GM04503 (cell line): ENCODE measurements around the gene GRIN1.

Experiments
- DNase-seq: peaks from one replicate; pipeline ENCODE4 v3.0.0-alpha.2; 2012; ENCODE audit warnings: low read depth

GRIN1 gene

DNA sequence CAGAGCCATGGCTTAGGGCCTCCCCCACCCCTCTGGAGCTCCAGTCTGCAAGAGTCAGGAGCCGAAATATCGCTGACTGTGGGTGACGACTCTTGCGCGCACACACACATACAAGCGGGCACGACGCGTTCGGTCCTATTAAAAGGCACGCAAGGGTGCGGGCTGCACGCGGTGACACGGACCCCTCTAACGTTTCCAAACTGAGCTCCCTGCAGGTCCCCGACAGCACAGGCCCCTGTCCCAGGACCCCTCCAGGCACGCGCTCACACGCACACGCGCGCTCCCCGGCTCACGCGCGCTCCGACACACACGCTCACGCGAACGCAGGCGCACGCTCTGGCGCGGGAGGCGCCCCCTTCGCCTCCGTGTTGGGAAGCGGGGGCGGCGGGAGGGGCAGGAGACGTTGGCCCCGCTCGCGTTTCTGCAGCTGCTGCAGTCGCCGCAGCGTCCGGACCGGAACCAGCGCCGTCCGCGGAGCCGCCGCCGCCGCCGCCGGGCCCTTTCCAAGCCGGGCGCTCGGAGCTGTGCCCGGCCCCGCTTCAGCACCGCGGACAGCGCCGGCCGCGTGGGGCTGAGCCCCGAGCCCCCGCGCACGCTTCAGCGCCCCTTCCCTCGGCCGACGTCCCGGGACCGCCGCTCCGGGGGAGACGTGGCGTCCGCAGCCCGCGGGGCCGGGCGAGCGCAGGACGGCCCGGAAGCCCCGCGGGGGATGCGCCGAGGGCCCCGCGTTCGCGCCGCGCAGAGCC lies at the start of gene GRIN1:
Gene GRIN1 (plus strand): TSS at position 433 of the 746 bp plus-strand sequence. CDS start 333 bp downstream, outside the sequence.
- no peak for DNase-seq

DNA sequence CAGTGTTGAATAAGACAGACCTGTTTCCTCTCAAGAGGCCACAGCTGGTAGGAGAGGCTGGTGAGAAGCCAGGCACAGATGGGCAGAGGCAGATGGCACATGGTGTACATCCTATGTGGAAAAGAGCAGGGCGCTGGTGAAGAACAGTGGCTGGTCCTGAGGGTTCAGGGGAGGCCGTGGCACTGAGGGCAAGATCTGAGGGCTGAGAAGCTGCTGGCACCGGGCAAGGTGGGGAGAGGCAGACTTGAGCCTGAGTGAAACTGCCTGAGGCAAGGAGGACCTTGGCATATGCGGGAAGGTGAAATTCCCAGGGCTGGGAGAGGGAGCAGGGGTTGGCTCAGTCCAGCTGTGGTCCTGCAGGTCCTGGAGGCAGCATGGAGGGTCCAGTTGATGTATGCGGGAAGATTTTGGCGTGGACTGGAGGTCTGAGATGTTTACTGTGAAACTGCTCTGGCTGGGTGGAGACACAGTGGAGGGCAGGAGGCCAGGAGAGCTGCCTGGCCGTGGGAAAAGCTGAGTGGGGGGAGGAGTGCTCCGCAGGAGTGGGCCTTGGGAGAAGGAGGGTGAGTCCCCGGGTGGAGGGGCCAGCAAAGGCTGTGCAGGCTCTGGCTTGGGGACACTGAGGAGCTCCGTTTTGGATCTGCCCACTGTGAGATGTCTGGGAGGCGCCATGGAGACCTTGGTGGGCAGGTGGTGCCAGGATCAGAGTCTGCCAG lies 49.6 kb upstream of the GRIN1 start:
- DNase-seq = no peak

GRCh38 chr9:137095664-137096517 lies 43.1 kb upstream of the GRIN1 start:
- DNase-seq = no peak

DNA sequence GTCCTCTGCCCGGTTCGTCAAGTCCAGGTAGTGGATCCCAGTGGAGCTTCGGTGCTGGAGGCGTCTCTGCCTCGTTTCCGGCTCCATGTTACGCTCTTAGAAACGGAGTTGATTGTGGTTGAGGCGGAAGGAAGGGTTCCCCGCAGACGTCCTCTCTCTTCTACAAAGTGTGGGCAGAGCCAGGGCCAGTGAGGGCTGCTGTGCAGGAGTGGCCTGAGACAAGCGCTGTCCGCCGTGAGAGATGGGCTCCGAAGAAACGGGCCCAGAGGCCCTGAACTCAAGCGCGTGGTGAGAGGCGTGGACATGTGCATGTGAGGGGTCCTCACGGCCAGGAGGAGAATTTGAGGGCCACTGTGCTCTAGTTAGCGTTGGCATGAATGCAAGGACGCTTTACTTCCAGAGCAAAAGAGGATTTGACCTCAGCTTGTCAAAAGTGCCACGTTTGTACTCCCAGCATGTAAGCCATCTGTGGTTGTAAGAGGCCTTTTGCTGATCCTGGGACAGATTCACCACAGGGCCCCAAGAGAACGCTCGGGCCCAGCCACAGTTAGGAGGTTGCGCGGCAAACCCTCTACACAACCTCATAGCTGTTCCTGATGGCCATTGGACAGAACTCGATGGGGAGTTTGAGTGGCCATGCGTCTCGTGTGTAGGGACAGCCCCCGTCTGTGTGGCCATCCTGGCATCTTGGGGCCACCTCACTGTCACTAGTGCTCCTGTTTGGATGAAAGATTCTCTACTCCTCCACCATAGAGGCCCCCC lies 42.0 kb upstream of the GRIN1 start:
- DNase-seq = no peak

GRCh38 chr9:137097761-137098462 lies 41.0 kb upstream of the GRIN1 start:
- DNase-seq = no peak

GRCh38 chr9:137099231-137099630 lies 39.7 kb upstream of the GRIN1 start:
- no peak for DNase-seq

- DNase-seq = no peak
These were observed 35.6 kb upstream of the GRIN1 start for GRCh38 chr9:137103206-137103999.

DNA sequence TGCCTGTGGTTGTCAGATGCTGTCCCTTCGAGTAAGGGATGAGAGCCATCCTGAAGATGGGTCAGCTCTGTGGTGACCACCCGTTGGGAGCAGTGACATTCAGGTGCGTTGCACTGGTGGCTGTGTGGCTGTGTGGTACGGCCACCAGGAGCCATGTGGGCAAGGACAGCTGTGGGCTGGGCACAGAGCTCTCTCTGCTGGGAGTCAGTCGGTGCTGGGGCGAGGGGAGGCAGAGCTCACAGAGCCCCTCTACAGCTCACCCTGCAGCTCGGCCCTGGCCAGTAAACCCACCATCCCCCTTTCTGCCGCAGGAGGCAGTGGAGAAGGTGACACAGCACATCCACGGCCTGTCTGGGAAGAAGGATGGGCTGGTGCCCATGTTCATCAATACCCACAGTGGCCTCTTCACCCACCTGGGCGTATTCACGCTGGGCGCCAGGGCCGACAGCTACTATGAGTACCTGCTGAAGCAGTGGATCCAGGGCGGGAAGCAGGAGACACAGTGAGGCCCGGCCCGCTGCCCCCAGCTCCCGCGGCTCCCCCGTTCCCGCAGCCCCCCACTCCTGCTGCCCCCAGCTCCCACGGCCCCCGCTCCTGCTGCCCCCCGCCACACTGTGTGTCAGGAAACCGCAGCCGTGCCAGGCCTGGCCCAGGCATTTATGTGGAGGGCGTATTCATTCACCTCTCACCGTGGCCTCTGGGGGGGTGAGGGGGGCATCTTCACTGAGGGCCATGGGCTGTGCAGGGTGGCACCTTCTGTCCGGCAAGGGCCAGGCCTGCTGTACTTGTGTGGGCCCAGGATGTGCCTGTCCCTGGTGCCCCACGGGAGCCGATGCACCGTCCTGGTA lies 32.9 kb upstream of the GRIN1 start:
- DNase-seq = no peak

DNA sequence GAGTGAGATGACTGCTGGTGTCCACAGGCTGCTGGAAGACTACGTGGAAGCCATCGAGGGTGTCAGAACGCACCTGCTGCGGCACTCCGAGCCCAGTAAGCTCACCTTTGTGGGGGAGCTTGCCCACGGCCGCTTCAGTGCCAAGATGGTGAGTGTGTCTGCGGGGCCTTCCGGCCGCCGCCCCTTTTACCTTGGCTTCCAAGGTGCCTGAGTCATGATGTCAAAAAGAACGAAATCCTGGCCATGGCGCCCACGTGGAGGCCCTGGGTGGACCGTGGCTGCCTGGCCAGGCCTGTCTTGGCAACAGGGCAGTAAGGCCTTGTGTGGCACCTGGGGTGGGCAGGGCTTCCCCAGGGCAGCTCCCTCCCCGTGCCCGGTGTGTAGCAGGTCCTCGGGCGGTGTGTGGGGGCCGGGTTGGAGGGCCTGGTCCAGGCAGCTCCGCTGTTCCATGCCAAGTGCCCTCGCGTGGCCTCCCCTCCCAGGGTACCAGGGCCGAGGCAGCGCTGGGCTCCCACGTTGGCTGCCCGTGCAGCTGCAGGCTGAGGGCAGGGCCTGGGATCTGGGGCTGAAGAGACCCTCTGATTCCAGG lies 32.2 kb upstream of the GRIN1 start:
- no peak for DNase-seq

GRCh38 chr9:137107312-137107921 lies 31.5 kb upstream of the GRIN1 start:
- DNase-seq = no peak

DNA sequence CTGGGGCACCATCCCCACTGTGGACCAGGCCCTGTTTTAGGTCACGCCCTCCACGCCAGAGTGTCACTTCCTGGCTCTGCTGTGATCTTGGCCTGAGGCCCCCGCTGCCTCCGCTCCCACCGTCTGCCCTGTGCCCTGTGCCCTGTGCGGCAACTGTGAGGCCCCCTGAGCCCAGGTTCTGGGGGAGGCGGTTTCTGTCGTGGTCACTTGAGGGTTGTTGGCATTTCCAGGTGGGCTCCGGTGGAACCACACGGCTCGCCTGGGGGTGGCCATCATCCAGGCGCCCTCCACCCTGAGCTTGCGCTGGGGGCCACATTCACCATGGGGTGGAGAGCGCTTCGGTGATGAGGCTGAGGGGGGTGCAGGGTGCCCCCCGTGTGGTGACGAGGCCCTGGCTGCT lies 31.0 kb upstream of the GRIN1 start:
- DNase-seq = no peak

- DNase-seq = no peak
These were observed 30.2 kb upstream of the GRIN1 start for GRCh38 chr9:137108608-137109249.

GRCh38 chr9:137109250-137110146 lies 29.5 kb upstream of the GRIN1 start:
- no peak for DNase-seq

GRCh38 chr9:137110147-137110910 lies 28.6 kb upstream of the GRIN1 start:
- DNase-seq = no peak

- no peak for DNase-seq
These were observed 27.8 kb upstream of the GRIN1 start for GRCh38 chr9:137110911-137111787.
